GM12878 (cell line): ENCODE data around the gene MRPL41. TPM values are rescaled to one million over a fixed set of nuclear protein-coding genes. Genes with fewer than 3 reads are reported as not detected.

Experiments
- ATAC-seq: fragments of 200-7000 bp; cut with Tn5 transposase; 3 replicates; pipeline ENCODE4 v1.9.1; 2020; ENCODE audit warnings: mild to moderate bottlenecking, moderate library complexity
- BruUV-seq: library from RNA; stranded (reverse); fragments of 400-500 nt; replicated peaks from 2 replicates; lab custom pipeline; 2021; lab: Mats Ljungman, UMichigan
- CTCF ChIA-PET: fragments of 300-600 bp; sonication (Branson Sonifier 250); formaldehyde crosslinking; extraction: SDS; loops from one replicate; lab custom pipeline; 2021; ENCODE audit warnings: inconsistent platforms; lab: Yijun Ruan, JAX
- POLR2A ChIA-PET: fragments of 350-600 bp; formaldehyde crosslinking; extraction: SDS; loops from one replicate; lab custom pipeline; 2021; ENCODE audit warnings: inconsistent platforms; lab: Charles Lee
- RAD21 ChIA-PET: fragments of 300-600 bp; sonication (Branson Sonifier 250); formaldehyde crosslinking; loops from one replicate; lab custom pipeline; 2023; ENCODE audit warnings: antibody characterized with exemption; ENCODE audit not compliant: unreplicated experiment; lab: Charles Lee
- SMC1A ChIA-PET: fragments of 300-600 bp; sonication (Branson Sonifier 250); formaldehyde crosslinking; loops from one replicate; lab custom pipeline; 2023; ENCODE audit not compliant: unreplicated experiment, uncharacterized antibody; lab: Charles Lee
- DNase-seq: peaks from one replicate; pipeline ENCODE4 v3.0.0-alpha.2; 2011; ENCODE audit warnings: low read depth, low spot score
- FAIRE-seq: peaks from 3 replicates; lab custom pipeline; 2011; peaks lifted over from hg19 to GRCh38; lab: Jason Lieb, UNC
- H2AFZ ChIP-seq: 2 replicates; pipeline ENCODE4 v1.6.0; 2011; ENCODE audit warnings: low read depth, low read length, control low read depth; ENCODE audit not compliant: control insufficient read depth
- H3K27ac ChIP-seq: 2 replicates; pipeline ENCODE4 v1.5.1; 2011; ENCODE audit warnings: control low read depth; ENCODE audit not compliant: control insufficient read depth, insufficient read depth
- H3K27me3 ChIP-seq, 2 experiments: replicated peaks in 1 of 2; 2 replicates each; pipeline versions ENCODE4 v1.6.0 to v1.6.1; 2011; ENCODE audit warnings: low read length in 1 of 2; ENCODE audit not compliant: control insufficient read depth in 2 of 2, insufficient read depth in 2 of 2
- H3K36me3 ChIP-seq, 2 experiments: 2 replicates each; pipeline ENCODE4 v1.5.1; 2011; ENCODE audit warnings: low read length in 1 of 2; ENCODE audit not compliant: control insufficient read depth in 2 of 2, insufficient read depth in 2 of 2
- H3K4me1 ChIP-seq: 2 replicates; pipeline ENCODE4 v1.6.1; 2011; ENCODE audit warnings: mild to moderate bottlenecking, low read length, moderate library complexity, mixed read lengths; ENCODE audit not compliant: control insufficient read depth, insufficient read depth
- H3K4me2 ChIP-seq: 2 replicates; pipeline ENCODE4 v1.6.0; 2011; ENCODE audit warnings: control low read depth; ENCODE audit not compliant: control insufficient read depth, insufficient read depth
- H3K4me3 ChIP-seq: fragments of 200-600 bp; sonication (generic); 2 replicates; pipeline ENCODE4 v1.5.1; 2016
- H3K79me2 ChIP-seq: 2 replicates; pipeline ENCODE4 v1.6.0; 2011; ENCODE audit warnings: low read length; ENCODE audit not compliant: control insufficient read depth, insufficient read depth
- H3K9ac ChIP-seq: 2 replicates; pipeline ENCODE4 v1.8.0; 2011; ENCODE audit warnings: low read length, control low read depth, mixed read lengths; ENCODE audit not compliant: control insufficient read depth, insufficient read depth
- H3K9me3 ChIP-seq: replicated peaks from 3 replicates; pipeline ENCODE4 v1.5.1; 2011; ENCODE audit warnings: mild to moderate bottlenecking, low read length; ENCODE audit not compliant: control insufficient read depth, insufficient read depth
- H4K20me1 ChIP-seq: 2 replicates; pipeline ENCODE4 v1.6.0; 2011; ENCODE audit not compliant: control insufficient read depth, insufficient read depth
- CTCF ChIP-seq, 3 experiments: IDR thresholded peaks in 2 of 3; conservative IDR thresholded peaks in 1 of 3; 2 replicates each; pipeline ENCODE4 v1.5.1; 2011; ENCODE audit warnings: low read depth in 3 of 3, low read length in 3 of 3, mild to moderate bottlenecking in 3 of 3, control low read depth in 2 of 3, moderate library complexity in 2 of 3, inconsistent platforms in 1 of 3, mixed read lengths in 1 of 3; ENCODE audit not compliant: control insufficient read depth in 2 of 3, insufficient read depth in 1 of 3; ENCODE audit errors: extremely low read depth in 1 of 3
- EP300 ChIP-seq, 2 experiments: fragments of 150-350 bp in 1 of 2; IDR thresholded peaks; 2 replicates each; pipeline ENCODE4 v1.6.1; 2011 to 2012; ENCODE audit warnings: low read depth in 2 of 2, low read length in 2 of 2, borderline replicate concordance in 1 of 2, improper control_type of control experiment in 1 of 2, inconsistent platforms in 1 of 2; ENCODE audit not compliant: control insufficient read depth in 1 of 2
- RAD21 ChIP-seq: IDR thresholded peaks from 2 replicates; pipeline ENCODE4 v1.6.1; 2011; ENCODE audit warnings: mild to moderate bottlenecking, low read depth, low read length, moderate library complexity; ENCODE audit not compliant: insufficient read depth
- SIN3A ChIP-seq: IDR thresholded peaks from 2 replicates; pipeline ENCODE4 v1.6.1; 2012; ENCODE audit warnings: low read depth, low read length, improper control_type of control experiment
- SRF ChIP-seq, 2 experiments: IDR thresholded peaks; 2 replicates each; pipeline ENCODE4 v1.6.1; 2011; ENCODE audit warnings: low read depth in 2 of 2, low read length in 2 of 2, mild to moderate bottlenecking in 1 of 2, moderate library complexity in 1 of 2
- ZNF274 ChIP-seq: IDR thresholded peaks from one replicate; pipeline ENCODE4 v1.8.0; 2011; ENCODE audit not compliant: insufficient read length, insufficient read depth
- WGBS: methylation state at CpG from one replicate; pipeline ENCODE4 v1.1.6; 2016; ENCODE audit warnings: low lambda C conversion rate; ENCODE audit not compliant: insufficient replicate concordance, insufficient coverage; ENCODE audit errors: missing lambda C conversion rate; 5-methylcytosine and 5-hydroxymethylcytosine counted together
- in situ Hi-C: fragments of 300-500 bp; cut with MboI; formaldehyde crosslinking; loops from 9 replicates; pipeline ENCODE4 v1.14.3; 2018; ENCODE audit warnings: mixed read lengths
- intact Hi-C: fragments of 100-400 bp; cut with micrococcal nuclease; formaldehyde crosslinking; loops from one replicate; pipeline ENCODE4 v1.14.2; 2022; ENCODE audit not compliant: unreplicated experiment
- polyA plus RNA-seq, 11 experiments: library from polyadenylated mRNA; depleted of rRNA in 4 of 11; unstranded in 6 of 11; stranded (reverse) in 5 of 11; fragments of >200 nt; fragmentation: Nextera tagmentation in 4 of 11; fragmentation: Illumina TruSeq in 1 of 11; extraction: Ambion mirVana in 4 of 11; extraction: Trizol in 1 of 11; gene quantifications; 1 replicate in 1 of 11; 2 replicates in 10 of 11; pipeline versions ENCODE4 v1.2.1 to v1.2.3, GENCODE V29; 2011 to 2016; ENCODE audit warnings: inconsistent platforms in 2 of 11, missing spikeins in 2 of 11, low read depth in 1 of 11
- total RNA-seq, 4 experiments: library from RNA; depleted of rRNA in 3 of 4; stranded (reverse); fragments of >200 nt in 3 of 4; fragmentation: Illumina TruSeq in 1 of 4; extraction: Trizol in 1 of 4; gene quantifications; 2 replicates each; pipeline versions ENCODE4 v1.2.1 to v1.2.3, GENCODE V29; 2013 to 2021

The MRPL41 gene
- total and polyA plus RNA-seq, 10 of the 15 experiments (the other 5 are each of a cell fraction or from before 2014, with no cell fraction given) = 1.3 to 116 (median 40.1) TPM

GRCh38 chr9:137581361-137582285, 29.9 kb downstream of the MRPL41 start:
- H3K27ac ChIP-seq = no peak overlapping the region
- ChIA-PET POLR2A (interaction anchor here (0.6 kb wide), 1 partner anchor 41 kb away, joined by 3 read pairs; no protein-coding TSS in a partner anchor), RAD21 (no interaction called here), CTCF (interaction anchor here (1.3 to 2.3 kb wide), 2 partner anchors 23 to 91 kb away, joined by 5 read pairs; no protein-coding TSS in a partner anchor), SMC1A (no interaction called here)
- no peaks in the 10 kb centered on the region for H3K27me3 ChIP-seq
- no peak overlapping the region for H2AFZ ChIP-seq
- no peak for FAIRE-seq
- H4K20me1 ChIP-seq = no peaks in the 10 kb centered on the region
- 85% methylated on average over 22 of the region's 22 CpGs for WGBS
- H3K4me2 ChIP-seq = no peak overlapping the region
- no peak overlapping the region for H3K9ac ChIP-seq
- TF ChIP-seq EP300 (IDR thresholded peaks at IDR 0.05; ENCODE audit: borderline replicate concordance in 1 of 2, control insufficient read depth in 1 of 2, low read depth in 2 of 2, low read length in 2 of 2) (no peak), SIN3A (no peak), ZNF274 (no peak)
- intact Hi-C loops (no loop called here), in situ Hi-C loops (no loop called here)
- H3K4me3 ChIP-seq = no peak overlapping the region
- no peak for DNase-seq
- H3K4me1 ChIP-seq = peaks cover 7% of the 10 kb centered on the region
- H3K79me2 ChIP-seq = peaks cover 16% of the 10 kb centered on the region
- BruUV-seq = no TSS peak
- peaks cover 4 to 19% of the 10 kb centered on the region in 2 experiments; a peak in 3 of 4 replicates for H3K36me3 ChIP-seq
- H3K9me3 ChIP-seq = no peaks in the 10 kb centered on the region
- ATAC-seq = no peak

GRCh38 chr9:137582286-137582860, 30.7 kb downstream of the MRPL41 start:
- peaks cover 9% of the 10 kb centered on the region for H3K79me2 ChIP-seq
- H2AFZ ChIP-seq = no peak overlapping the region
- no peaks in the 10 kb centered on the region for H3K9me3 ChIP-seq
- ChIA-PET RAD21 (no interaction called here), CTCF (interaction anchor here (2.3 kb wide), 1 partner anchor 91 kb away, joined by 5 read pairs; no protein-coding TSS in a partner anchor), SMC1A (no interaction called here), POLR2A (no interaction called here)
- no TSS peak for BruUV-seq
- H3K36me3 ChIP-seq = peaks cover 8 to 19% of the 10 kb centered on the region in 2 experiments; a peak in 3 of 4 replicates
- DNase-seq = no peak
- no peak for ATAC-seq
- H3K4me2 ChIP-seq = no peak overlapping the region
- no peaks in the 10 kb centered on the region for H4K20me1 ChIP-seq
- TF ChIP-seq SRF (IDR thresholded peaks at IDR 0.05; ENCODE audit: low read depth in 2 of 2, low read length in 2 of 2) (no peak), RAD21 (peak; percentile 33; the same call in 1 of the 2 replicates), CTCF (IDR thresholded peaks at IDR 0.05 in 2 of 3, conservative IDR thresholded peaks at IDR 0.05 in 1 of 3; ENCODE audit: control insufficient read depth in 2 of 3, extremely low read depth in 1 of 3, insufficient read depth in 1 of 3, low read depth in 3 of 3, low read length in 3 of 3) (peak in 1 of 3 experiments; percentile 27; a peak in 1 of 6 replicates)
- no peak overlapping the region for H3K9ac ChIP-seq
- in situ Hi-C loops = no loop called here
- no peak for FAIRE-seq
- H3K4me1 ChIP-seq = peaks cover under 1% of the 10 kb centered on the region; the same call in 1 of the 2 replicates
- intact Hi-C loops = no loop called here
- H3K27me3 ChIP-seq = no peaks in the 10 kb centered on the region
- WGBS = 96% methylated on average over 20 of the region's 20 CpGs
- H3K27ac ChIP-seq = no peak overlapping the region
- H3K4me3 ChIP-seq = no peak overlapping the region
